Mononuclear cell (primary cell): ENCODE data around the gene RESP18. TPM values are rescaled to one million over a fixed set of nuclear protein-coding genes. Genes with fewer than 3 reads are reported as not detected.
"Not testable (repeated sequence)": the region's sequence is repeated elsewhere in the genome, so short reads cannot be mapped to it uniquely, and the experiment has no call there.

Source experiments
- H3K27me3 ChIP-seq: 2 replicates; pipeline ENCODE4 v1.6.0; 2011; ENCODE audit warnings: low read length, control low read depth; ENCODE audit not compliant: insufficient read depth
- H3K4me1 ChIP-seq: 2 replicates; pipeline ENCODE4 v1.5.1; 2011; ENCODE audit warnings: mild to moderate bottlenecking, low read length, control low read depth; ENCODE audit not compliant: insufficient read depth
- H3K4me3 ChIP-seq: 2 replicates; pipeline ENCODE4 v1.5.1; 2011; ENCODE audit warnings: mild to moderate bottlenecking, low read length, moderate library complexity
- H3K9me3 ChIP-seq: 2 replicates; pipeline ENCODE4 v1.5.1; 2011; ENCODE audit warnings: low read depth, mild to moderate bottlenecking, control low read depth, low read length
- total RNA-seq: library from RNA; depleted of rRNA; stranded (reverse); fragments of >200 nt; gene quantifications from one replicate; pipeline ENCODE4 v1.2.3, GENCODE V29; 2012

Gene RESP18
- total RNA-seq, 1 donor, result not detected

DNA sequence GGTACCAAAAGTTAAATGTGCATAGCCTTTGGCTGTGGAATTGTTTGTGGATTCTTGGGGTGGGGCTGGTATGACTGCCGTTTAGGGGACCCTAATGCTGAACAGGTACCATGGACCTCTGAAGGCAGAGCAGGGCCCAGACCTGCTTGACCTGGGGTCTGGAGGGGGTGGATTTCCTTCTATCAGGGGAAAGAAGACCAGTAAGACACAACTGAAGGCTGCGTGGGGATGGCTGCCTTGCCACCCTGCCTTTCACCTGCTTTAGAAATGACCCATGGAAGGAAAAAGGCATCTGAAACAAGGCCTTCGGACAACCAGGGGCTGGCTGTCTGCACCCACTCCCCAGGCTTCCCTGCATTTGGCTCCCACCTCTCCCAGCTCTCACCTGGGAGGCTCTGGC, 17.7 kb upstream of the RESP18 start:
- peaks cover 2% of the 10 kb centered on the region for H3K27me3 ChIP-seq
- H3K4me3 ChIP-seq, result no peak overlapping the region
- H3K9me3 ChIP-seq, result no peaks in the 10 kb centered on the region
- peaks cover 2% of the 10 kb centered on the region for H3K4me1 ChIP-seq

DNA sequence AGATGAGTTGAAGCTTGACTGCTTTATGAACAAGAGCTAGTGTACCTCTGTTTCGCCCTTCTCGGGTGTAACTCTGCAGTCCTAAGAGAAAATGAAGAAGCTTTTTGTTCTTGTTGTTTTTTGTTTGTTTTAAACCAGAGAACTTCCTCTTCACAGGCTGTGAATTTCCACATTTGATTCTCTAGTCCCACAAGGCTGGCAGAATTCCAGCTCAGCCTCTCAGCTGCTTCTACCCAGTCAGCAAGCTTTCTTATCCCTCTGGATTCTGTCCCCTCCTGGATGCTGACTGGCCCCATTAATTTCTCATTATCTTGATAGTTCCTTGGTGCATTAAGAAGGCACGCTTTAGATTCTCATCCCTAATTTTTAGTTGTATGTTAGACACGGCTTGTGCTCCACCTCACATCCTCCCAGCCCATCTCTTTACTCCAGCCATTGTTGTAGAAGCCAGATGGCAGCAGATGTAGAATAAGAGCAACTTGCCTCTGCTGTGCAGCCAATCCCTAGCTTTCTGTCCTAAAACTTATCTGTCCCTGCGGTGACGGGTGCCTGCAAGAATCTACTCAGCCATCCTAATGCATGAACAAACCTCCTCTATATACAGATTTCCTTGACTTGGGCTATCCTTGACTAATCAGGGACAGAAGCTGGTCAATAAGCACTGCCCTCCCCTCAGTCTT, 12.3 kb upstream of the RESP18 start:
- Histone ChIP-seq H3K4me1 (peaks cover 14% of the 10 kb centered on the region), H3K9me3 (no peaks in the 10 kb centered on the region), H3K4me3 (no peak overlapping the region), H3K27me3 (peaks cover 2% of the 10 kb centered on the region)

DNA sequence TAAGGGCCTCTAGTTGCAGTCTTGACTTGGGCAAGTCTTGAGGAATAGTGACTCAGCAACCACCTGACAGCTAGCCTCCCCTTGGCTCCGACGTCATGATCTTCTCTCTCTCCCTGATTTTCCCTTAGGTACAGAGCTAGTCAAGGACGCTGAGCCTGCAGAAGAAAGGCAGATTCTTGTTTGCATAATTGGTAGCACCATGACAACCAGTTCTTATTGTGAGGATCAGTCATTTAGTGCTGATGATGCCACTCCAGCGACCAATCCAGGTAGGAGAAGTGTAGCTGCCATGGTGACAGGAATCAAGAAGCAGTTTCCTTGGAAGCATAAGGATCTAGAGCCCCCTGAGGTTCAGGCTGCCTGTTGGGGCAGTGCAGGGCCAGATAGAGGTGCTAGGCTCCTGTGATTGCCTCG, 2.8 kb upstream of the RESP18 start:
- Histone ChIP-seq H3K9me3 (no peaks in the 10 kb centered on the region), H3K27me3 (peaks cover 66% of the 10 kb centered on the region), H3K4me1 (no peaks in the 10 kb centered on the region), H3K4me3 (no peak overlapping the region)

DNA sequence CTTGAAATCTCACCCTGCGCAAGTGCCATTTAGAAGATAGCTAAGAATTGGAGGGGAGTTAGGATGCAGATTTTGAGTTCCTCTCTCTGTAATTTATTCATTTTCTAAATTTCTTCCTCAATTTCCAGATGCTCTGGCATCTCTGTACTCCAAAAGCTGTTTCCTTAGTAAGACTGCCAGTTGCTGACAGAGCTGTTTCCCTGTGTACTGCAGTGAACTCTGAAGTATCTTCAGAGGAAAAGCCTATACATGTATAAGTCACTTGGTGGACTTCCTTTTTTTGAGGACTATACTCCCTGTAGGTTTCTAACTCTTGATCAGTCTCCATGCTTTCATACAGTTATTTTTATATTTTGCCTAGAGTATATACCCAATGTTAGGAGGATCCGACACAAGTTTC, 1.5 kb upstream of the RESP18 start:
- Histone ChIP-seq H3K27me3 (peaks cover 69% of the 10 kb centered on the region), H3K9me3 (no peaks in the 10 kb centered on the region), H3K4me1 (no peaks in the 10 kb centered on the region), H3K4me3 (no peak overlapping the region)

DNA sequence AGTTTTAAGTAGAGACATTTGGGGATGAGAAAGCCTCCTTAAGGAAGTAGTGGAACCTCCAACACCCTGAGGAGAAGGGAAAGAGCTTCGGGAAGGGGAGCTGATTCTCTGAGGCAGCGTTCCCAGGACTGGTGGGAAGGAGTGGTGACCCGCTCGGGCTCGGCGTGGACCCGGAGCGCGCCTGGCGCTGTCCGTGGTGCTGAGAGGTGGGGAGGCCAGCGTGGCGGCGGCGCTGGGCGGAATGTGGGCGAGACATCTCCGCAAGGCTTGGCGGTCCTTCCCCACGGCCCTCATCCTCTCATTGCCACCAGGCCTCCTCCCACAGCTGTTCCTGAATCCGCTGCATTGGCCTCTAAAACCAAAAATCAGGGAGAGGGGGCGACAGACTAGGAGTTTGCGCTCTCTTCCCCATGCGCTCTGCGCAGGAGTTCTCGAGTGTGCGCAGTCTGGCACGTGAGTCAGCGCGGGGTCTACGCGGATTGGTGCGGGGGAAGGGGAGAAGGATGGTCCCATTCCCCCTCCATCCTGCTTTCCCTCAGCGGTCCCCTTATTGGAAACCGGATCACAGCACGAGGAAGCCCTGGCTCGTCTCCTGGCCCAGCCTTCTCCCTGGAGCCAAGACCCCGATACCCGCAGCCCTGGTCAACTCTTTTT, 857 bp downstream of the RESP18 start:
- H3K9me3 ChIP-seq, result no peaks in the 10 kb centered on the region
- H3K4me3 ChIP-seq, result no peak overlapping the region
- no peaks in the 10 kb centered on the region for H3K4me1 ChIP-seq
- H3K27me3 ChIP-seq, result peaks cover 66% of the 10 kb centered on the region

DNA sequence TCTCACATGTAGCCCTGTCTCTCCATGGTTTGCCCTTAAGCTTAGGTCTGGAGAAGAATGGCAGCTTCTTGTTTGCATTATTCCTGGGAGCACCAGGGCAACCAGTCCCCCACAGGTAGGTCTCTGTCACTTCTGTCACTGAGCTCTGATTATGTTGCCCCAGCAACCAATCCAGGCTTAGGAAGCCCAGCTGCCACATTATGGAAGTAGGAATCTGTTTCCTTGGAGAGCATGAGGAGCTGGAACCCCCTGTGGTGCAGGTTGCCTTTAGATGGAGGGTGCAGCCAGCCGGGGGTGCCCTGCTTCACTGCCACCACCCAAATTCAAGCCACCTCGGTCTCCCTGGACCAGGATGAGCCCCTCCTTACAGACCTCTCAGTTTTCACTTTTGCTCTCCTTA, 4.8 kb downstream of the RESP18 start:
- H3K4me3 ChIP-seq, result no peak overlapping the region
- no peaks in the 10 kb centered on the region for H3K4me1 ChIP-seq
- no peaks in the 10 kb centered on the region for H3K9me3 ChIP-seq
- peaks cover 37% of the 10 kb centered on the region for H3K27me3 ChIP-seq

DNA sequence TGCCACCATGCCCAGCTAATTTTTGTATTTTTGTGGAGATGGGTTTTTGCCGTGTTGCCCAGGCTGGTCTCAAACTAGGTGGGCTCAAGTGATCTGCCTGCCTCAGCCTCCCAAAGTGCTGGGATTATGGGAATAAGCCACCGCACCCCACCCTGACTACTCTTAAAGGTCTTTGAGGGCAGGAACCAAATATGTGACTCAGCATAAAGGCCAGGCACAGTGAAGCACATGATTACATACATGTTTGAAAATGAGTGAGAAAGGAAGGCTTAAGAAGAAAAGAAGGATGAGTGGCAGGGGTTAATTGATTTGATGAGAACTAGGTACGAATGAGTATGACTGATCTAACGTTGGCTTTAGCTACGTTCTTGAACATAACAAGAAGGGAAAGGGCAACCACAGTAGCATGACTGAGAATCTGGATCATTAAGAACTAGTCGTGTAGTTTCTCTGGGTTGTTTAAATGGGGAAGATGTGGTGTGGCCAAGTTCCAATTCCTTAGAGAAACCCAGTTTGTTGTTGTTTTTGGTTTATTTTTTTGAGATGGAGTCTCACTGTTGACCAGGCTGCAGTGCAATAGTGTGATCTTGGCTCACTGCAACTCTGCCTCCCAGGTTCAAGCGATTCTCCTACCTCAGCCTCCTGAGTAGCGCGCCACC, 6.8 kb downstream of the RESP18 start:
- Histone ChIP-seq H3K4me1 (no peaks in the 10 kb centered on the region), H3K9me3 (no peaks in the 10 kb centered on the region), H3K27me3 (peaks cover 18% of the 10 kb centered on the region), H3K4me3 (no peak overlapping the region)

DNA sequence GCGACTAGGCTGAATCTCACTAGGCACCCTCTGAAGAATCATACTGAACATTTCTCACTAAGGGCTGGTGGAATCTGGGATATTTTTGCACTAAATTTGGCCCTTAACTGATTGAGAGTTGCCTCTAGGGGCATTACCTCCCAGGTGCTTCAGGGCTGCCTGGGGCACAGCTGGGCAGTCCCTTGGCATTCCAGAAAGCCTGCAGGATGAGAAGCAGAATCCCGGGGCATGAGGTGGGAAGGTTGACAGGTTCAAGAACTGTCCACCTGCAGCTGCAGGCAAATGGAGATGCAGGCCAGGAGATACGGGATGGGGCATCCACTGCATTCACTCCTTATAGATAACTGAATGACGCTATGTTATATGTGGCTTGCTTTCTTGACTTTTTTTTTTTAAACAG, 7.4 kb downstream of the RESP18 start:
- no peak overlapping the region for H3K4me3 ChIP-seq
- no peaks in the 10 kb centered on the region for H3K9me3 ChIP-seq
- no peaks in the 10 kb centered on the region for H3K4me1 ChIP-seq
- peaks cover 14% of the 10 kb centered on the region for H3K27me3 ChIP-seq

DNA sequence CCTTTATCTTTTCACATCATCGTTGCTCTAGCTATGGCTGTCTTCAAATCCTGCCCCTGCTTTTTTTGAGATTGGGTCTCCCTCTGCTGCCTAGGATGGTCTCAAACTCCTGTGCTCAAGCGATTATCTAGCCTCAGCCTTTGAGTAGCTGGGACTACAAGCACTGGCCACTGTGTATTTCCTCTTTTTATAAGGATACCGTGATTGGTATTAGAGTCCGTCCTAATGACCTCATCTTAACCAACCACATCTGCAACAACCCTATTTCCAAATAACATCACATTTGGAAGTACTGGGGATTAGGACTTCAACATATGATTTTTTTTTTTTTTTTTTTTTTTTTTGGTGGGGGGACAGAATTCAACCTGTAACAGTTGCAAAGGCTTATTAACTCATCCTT, 9.1 kb downstream of the RESP18 start:
- no peaks in the 10 kb centered on the region for H3K4me1 ChIP-seq
- H3K9me3 ChIP-seq, result no peaks in the 10 kb centered on the region
- peaks cover 7% of the 10 kb centered on the region for H3K27me3 ChIP-seq
- no peak overlapping the region for H3K4me3 ChIP-seq

DNA sequence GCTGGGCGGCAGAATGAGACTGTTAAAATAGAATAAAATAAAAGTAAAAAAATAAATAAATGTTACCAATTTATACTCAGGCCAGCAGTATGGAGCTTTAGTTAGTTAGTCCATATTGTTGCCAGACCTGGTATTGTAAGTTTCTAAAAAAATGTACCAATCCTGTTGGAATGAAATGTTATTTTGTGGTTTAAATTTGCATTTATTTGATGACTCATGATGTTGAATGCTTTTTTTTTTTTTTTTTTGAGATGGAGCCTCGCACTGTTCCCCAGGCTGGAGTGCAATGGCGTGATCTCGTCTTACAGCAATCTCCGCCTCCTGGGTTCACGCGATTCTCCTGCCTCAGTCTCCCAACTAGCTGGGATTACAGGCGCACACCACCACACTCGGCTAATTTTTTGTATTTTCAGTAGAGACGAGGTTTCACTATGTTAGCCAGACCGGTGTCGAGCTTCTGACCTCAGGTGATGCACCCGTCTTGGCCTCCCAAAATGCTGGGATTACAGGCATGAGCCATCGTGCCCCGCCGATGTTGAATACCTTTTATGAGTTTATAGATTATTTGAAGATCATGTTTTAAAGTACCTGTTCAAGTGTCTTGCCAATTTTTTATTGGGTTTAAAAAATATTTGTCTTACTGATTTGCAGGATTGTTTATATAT, 17.6 kb downstream of the RESP18 start:
- no peak overlapping the region for H3K4me3 ChIP-seq
- peaks cover 5% of the 10 kb centered on the region for H3K27me3 ChIP-seq
- H3K9me3 ChIP-seq, result no peaks in the 10 kb centered on the region
- no peaks in the 10 kb centered on the region for H3K4me1 ChIP-seq

DNA sequence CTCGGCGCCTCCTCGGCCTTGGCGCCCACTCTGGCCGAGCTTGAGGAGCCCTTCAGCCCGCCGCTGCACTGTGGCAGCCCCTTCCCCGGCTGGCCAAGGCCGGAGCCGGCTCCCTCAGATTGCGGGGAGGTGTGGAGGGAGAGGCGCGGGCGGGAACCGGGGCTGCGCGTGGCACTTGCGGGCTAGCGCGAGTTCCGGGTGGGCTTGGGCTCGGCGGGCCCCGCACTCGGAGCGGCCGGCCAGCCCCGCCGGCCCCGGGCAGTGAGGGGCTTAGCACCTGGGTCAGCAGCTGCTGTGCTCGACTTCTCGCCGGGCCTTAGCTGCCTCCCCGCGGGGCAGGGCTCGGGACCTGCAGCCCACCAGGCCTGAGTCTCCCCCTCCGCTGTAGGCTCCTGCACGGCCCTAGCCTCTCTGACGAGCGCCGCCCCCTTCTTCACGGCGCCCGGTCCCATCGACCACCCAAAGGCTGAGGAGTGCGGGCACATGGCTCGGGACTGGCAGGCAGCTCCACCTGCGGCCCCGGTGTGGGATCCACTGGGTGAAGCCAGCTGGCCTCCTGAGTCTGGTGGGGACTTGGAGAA, 19.8 kb downstream of the RESP18 start:
- not testable (repeated sequence) for H3K4me3 ChIP-seq, H3K9me3 ChIP-seq, H3K4me1 ChIP-seq
- H3K27me3 ChIP-seq, result peaks cover 27% of the 10 kb centered on the region

DNA sequence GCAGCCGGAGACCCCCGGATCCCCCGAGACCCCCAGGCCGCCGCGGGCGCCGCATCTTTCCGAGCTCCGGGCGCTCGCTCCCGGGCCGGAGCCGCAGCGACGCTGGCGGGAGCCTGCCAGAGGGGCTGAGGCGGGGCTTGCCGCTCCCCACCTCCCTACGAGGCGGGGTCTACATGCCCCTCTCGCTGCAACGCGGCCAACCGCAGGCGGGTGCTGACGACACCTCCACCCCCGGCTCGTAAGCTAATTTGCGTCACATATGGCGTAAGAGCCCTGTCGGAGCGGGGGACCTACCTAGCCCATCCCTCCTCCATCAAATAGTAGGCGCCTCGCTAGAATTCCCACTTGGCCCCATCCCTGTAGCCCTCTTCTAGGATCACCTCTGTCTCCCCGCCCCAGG, 23.3 kb downstream of the RESP18 start, which contains the start of gene PTPRN:
Gene PTPRN (minus strand): TSS at position 124 of the 400 bp plus-strand sequence. CDS start 69 bp downstream, at position 55.
- Histone ChIP-seq H3K9me3 (no peaks in the 10 kb centered on the region), H3K4me3 (no peak within 1 kb of the TSS), H3K4me1 (no peaks in the 10 kb centered on the region), H3K27me3 (peaks cover 43% of the 10 kb centered on the region)

DNA sequence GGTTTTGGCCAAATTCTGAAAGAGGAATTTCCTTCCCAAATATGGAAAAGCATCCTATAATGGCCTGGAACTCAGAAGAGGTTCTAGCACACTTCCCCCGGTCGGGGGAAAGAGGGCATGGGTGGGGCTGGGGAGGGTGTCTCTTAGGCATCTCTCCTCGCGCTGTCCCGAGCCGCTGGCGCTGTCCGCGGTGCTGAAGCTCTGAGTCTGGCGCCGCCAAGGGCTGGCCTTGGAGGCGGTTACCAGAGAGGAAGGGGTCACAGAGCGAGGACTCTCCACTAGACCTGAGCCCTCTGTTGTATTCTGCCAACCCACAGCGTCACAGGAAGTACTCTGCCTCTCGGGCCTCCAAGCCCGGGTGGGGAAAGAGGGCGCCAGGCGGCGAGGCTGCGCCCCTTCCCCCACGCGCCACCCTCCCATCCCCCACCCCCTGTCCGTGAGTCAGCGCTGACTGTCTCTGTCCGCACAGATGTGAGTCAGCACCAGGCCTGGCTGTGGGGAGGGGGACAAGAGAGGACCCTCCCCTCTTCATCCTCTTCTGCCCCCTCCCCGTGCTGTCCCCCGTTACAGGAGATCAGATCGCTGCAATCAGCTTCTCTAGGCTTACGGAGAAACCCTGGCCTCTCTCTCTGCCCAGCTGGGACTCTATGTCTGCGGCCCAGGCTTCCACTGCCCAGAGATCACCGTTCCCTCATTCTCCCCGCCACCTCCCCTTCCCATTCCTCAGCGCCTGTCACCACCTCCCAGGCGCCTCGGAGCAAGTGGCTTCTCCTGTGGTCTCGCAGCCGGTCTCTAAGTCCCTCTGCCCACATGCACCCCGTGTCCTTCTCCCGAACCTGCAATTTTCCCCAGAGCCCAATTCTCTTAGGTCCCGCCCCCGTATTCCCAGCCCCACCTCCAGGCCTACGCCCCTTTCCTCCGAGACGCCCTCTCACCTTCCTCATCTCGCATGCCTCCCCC, 24.1 kb downstream of the RESP18 start:
- H3K27me3 ChIP-seq, result peaks cover 43% of the 10 kb centered on the region
- H3K4me1 ChIP-seq, result no peaks in the 10 kb centered on the region
- no peak overlapping the region for H3K4me3 ChIP-seq
- H3K9me3 ChIP-seq, result no peaks in the 10 kb centered on the region

DNA sequence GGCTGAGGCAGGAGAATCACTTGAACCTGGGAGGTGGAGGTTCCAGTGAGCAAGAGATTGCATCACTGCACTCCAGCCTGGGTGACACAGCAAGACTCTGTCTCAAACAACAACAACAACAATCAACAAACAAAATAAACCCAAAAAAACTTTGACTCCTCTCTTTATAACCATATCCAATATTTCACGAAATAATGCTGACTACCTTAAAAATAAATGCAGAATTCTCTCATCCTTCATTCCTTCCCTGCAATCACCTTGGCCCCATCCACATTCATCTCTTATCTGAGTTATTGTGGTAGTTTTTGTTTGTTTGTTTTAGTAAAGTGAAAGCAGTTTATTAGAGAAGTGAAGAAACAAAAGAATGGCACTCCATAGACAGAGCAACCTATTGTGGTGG, 26.5 kb downstream of the RESP18 start:
- no peaks in the 10 kb centered on the region for H3K9me3 ChIP-seq
- peaks cover 43% of the 10 kb centered on the region for H3K27me3 ChIP-seq
- H3K4me3 ChIP-seq, result no peak overlapping the region
- no peaks in the 10 kb centered on the region for H3K4me1 ChIP-seq
